ENCODE measurements around the gene SLC22A6.

- TF ChIP-seq POLR2A (IDR thresholded peaks at IDR 0.05) (no peak), CTCF (IDR thresholded peaks at IDR 0.05) (no peak)
Observed at GRCh38 chr11:63012430-63012829, 27.7 kb upstream of the SLC22A6 start.
